ENCODE results near the gene THBS1.

The THBS1 gene

DNA sequence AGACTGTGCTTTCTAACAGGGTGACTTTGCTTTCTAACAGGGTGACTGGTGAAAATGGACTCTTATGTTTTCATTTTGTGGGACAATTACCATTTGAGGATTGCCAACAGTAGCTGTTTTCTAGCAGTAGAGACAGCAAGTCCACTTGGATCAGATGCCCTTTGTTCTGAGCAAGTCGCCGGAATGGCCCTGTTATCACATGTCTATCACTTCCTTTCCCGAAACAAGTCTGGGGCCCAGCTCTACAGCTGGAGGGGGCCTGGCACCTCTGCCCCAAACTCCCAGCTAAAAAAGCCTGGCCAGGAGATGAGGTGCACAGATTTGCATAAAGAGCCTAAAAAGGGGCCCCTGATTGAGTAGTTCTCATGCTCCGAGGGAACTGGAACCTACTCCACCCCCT lies 44.6 kb downstream of the THBS1 start:
- no peak for ATAC-seq
- no peak for TF ChIP-seq ESRRG (CRISPR knock-in tag; IDR thresholded peaks at IDR 0.05)
- TF ChIP-seq OSR1 (CRISPR knock-in tag; IDR thresholded peaks at IDR 0.05): no peak
- no peak for TF ChIP-seq ZNF70 (CRISPR knock-in tag; IDR thresholded peaks at IDR 0.05)
- TF ChIP-seq, protein P1, sequence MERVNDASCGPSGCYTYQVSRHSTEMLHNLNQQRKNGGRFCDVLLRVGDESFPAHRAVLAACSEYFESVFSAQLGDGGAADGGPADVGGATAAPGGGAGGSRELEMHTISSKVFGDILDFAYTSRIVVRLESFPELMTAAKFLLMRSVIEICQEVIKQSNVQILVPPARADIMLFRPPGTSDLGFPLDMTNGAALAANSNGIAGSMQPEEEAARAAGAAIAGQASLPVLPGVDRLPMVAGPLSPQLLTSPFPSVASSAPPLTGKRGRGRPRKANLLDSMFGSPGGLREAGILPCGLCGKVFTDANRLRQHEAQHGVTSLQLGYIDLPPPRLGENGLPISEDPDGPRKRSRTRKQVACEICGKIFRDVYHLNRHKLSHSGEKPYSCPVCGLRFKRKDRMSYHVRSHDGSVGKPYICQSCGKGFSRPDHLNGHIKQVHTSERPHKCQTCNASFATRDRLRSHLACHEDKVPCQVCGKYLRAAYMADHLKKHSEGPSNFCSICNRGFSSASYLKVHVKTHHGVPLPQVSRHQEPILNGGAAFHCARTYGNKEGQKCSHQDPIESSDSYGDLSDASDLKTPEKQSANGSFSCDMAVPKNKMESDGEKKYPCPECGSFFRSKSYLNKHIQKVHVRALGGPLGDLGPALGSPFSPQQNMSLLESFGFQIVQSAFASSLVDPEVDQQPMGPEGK (CRISPR knock-in tag; IDR thresholded peaks at IDR 0.05; ENCODE audit: borderline replicate concordance): no peak
- no peak for TF ChIP-seq BACH2 (CRISPR knock-in tag; IDR thresholded peaks at IDR 0.05; ENCODE audit: borderline replicate concordance)
- no peak for TF ChIP-seq SNAI2 (CRISPR knock-in tag; IDR thresholded peaks at IDR 0.05)
- TF ChIP-seq CSDC2 (CRISPR knock-in tag; IDR thresholded peaks at IDR 0.05): no peak
- TF ChIP-seq, protein P2, sequence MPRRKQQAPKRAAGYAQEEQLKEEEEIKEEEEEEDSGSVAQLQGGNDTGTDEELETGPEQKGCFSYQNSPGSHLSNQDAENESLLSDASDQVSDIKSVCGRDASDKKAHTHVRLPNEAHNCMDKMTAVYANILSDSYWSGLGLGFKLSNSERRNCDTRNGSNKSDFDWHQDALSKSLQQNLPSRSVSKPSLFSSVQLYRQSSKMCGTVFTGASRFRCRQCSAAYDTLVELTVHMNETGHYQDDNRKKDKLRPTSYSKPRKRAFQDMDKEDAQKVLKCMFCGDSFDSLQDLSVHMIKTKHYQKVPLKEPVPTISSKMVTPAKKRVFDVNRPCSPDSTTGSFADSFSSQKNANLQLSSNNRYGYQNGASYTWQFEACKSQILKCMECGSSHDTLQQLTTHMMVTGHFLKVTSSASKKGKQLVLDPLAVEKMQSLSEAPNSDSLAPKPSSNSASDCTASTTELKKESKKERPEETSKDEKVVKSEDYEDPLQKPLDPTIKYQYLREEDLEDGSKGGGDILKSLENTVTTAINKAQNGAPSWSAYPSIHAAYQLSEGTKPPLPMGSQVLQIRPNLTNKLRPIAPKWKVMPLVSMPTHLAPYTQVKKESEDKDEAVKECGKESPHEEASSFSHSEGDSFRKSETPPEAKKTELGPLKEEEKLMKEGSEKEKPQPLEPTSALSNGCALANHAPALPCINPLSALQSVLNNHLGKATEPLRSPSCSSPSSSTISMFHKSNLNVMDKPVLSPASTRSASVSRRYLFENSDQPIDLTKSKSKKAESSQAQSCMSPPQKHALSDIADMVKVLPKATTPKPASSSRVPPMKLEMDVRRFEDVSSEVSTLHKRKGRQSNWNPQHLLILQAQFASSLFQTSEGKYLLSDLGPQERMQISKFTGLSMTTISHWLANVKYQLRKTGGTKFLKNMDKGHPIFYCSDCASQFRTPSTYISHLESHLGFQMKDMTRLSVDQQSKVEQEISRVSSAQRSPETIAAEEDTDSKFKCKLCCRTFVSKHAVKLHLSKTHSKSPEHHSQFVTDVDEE (CRISPR knock-in tag; IDR thresholded peaks at IDR 0.05): no peak
- TF ChIP-seq TCF4 (CRISPR knock-in tag; IDR thresholded peaks at IDR 0.05; ENCODE audit: borderline replicate concordance): no peak
- TF ChIP-seq, protein P3, sequence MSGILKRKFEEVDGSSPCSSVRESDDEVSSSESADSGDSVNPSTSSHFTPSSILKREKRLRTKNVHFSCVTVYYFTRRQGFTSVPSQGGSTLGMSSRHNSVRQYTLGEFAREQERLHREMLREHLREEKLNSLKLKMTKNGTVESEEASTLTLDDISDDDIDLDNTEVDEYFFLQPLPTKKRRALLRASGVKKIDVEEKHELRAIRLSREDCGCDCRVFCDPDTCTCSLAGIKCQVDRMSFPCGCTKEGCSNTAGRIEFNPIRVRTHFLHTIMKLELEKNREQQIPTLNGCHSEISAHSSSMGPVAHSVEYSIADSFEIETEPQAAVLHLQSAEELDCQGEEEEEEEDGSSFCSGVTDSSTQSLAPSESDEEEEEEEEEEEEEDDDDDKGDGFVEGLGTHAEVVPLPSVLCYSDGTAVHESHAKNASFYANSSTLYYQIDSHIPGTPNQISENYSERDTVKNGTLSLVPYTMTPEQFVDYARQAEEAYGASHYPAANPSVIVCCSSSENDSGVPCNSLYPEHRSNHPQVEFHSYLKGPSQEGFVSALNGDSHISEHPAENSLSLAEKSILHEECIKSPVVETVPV (CRISPR knock-in tag; IDR thresholded peaks at IDR 0.05): no peak
- no peak for TF ChIP-seq ZC3H10 (CRISPR knock-in tag; IDR thresholded peaks at IDR 0.05)
- no peak for TF ChIP-seq ZFP30 (CRISPR knock-in tag; IDR thresholded peaks at IDR 0.05)

DNA sequence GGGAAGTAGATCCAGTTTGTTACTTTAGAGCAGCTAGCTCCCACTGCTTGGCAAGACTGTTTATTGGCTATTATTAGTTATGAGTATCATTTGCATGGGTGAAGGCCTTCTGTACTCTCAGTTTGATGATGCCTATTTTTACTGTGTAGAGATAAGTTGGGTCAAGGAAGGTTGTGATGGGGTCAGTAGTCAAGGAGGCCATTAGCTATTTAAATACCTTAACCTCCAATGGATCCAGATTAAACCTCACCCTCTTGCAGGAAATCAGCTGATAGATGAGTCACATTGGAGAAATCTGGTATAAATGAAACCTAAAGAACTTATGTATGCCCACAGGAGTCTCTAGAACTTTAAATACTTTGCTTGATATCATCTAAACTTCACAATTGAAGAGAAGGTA lies 45.0 kb downstream of the THBS1 start:
- ATAC-seq: no peak
- TF ChIP-seq, protein P4, sequence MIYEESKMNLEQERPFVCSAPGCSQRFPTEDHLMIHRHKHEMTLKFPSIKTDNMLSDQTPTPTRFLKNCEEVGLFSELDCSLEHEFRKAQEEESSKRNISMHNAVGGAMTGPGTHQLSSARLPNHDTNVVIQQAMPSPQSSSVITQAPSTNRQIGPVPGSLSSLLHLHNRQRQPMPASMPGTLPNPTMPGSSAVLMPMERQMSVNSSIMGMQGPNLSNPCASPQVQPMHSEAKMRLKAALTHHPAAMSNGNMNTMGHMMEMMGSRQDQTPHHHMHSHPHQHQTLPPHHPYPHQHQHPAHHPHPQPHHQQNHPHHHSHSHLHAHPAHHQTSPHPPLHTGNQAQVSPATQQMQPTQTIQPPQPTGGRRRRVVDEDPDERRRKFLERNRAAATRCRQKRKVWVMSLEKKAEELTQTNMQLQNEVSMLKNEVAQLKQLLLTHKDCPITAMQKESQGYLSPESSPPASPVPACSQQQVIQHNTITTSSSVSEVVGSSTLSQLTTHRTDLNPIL (CRISPR knock-in tag; IDR thresholded peaks at IDR 0.05; ENCODE audit: low read depth): no peak
- TF ChIP-seq OSR1 (CRISPR knock-in tag; IDR thresholded peaks at IDR 0.05): no peak
- TF ChIP-seq, protein P1 (CRISPR knock-in tag; IDR thresholded peaks at IDR 0.05; ENCODE audit: borderline replicate concordance): no peak
- no peak for TF ChIP-seq SNAI2 (CRISPR knock-in tag; IDR thresholded peaks at IDR 0.05)

DNA sequence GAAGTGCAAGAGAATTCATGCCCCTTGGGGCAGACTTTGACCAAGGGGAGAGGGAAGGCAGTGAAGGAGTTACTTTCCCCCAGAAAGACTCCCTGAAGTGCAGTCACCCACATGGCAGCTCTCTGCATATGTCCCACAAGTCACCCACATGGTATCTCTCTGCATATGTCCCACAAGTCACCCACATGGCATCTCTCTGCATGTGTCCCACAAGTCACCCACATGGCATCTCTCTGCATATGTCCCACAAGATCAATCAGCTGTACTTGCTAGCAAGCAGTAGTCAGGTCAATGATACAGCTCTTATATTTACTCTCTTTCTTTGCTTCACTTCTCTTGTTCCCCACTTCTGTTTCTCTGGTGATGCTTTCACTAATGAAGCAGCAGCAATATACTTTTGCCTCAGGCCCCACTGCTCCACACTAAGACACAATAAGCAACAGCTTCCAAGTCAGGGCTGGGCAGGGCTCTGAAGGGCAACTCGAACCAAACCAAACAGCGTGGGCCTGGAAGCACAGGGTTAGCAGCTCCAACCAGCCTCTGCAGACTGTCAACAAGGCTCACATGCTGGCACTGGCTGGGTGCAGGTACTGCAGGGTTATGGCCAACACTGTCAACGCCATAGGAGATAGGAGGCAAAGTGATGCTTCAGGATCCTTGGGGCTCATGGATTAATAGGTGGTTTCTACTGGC lies 46.7 kb downstream of the THBS1 start:
- TF ChIP-seq GLIS3 (CRISPR knock-in tag; IDR thresholded peaks at IDR 0.05) (no peak), ISL1 (CRISPR knock-in tag; IDR thresholded peaks at IDR 0.05) (no peak), ESRRG (CRISPR knock-in tag; IDR thresholded peaks at IDR 0.05) (no peak)
- ATAC-seq: no peak

DNA sequence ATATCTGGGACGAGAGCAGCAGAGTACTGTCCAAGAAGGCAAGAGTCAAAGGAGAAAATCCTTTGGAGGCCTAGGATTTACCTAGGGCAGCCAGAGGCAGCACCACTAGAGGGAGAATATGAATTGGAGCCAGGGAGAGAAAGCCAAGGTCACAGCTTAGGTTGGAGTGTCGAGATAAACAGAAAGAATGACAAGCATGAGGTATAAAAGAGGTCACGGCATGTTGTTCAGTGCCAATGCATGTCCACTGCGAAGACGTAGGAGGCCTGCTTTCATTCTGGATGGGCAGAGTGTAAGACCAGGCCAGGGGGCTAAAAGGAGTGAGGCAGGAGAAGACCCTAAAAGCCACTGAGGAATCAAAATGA lies 47.2 kb downstream of the THBS1 start:
- 0 out of 3 replicates have a peak, but pooled peaks have one; percentile 12 for ATAC-seq
- no peak for TF ChIP-seq ZNF565 (CRISPR knock-in tag; conservative IDR thresholded peaks at IDR 0.05; ENCODE audit: low read depth)

Measured in SK-N-SH treated with all-trans-retinoic acid at 6 μM for 48 hours (cell line).